Coronary artery (tissue), 2 donors: ENCODE data around the gene CTIF.

Experiments
- DNase-seq: peaks from one replicate; pipeline ENCODE4 v3.0.0-alpha.2; 2017; ENCODE audit warnings: low spot score
- H3K27ac ChIP-seq, 2 donors: fragments of 200-600 bp; sonication (generic); one replicate each; pipeline ENCODE4 v1.5.1; 2016 to 2019
- H3K4me3 ChIP-seq: fragments of 200-600 bp; sonication (generic); 2 replicates; pipeline ENCODE4 v1.5.1; 2016; ENCODE audit warnings: mild to moderate bottlenecking, moderate library complexity
- CTCF ChIP-seq: fragments of 200-600 bp; sonication (generic); IDR thresholded peaks from one replicate; pipeline ENCODE4 v1.5.1; 2019; ENCODE audit warnings: antibody characterized with exemption

The CTIF gene

GRCh38 chr18:48762836-48763718, 224.2 kb downstream of the CTIF start:
- Histone ChIP-seq H3K4me3 (no peak overlapping the region), H3K27ac (no peak overlapping the region)
- DNase-seq = no peak
- no peak for TF ChIP-seq CTCF

GRCh38 chr18:48763719-48764100, 224.9 kb downstream of the CTIF start:
- no peak for TF ChIP-seq CTCF
- no peak for DNase-seq
- Histone ChIP-seq H3K4me3 (no peak overlapping the region), H3K27ac (no peak overlapping the region)

GRCh38 chr18:48765053-48765452, 226.2 kb downstream of the CTIF start:
- no peak for TF ChIP-seq CTCF
- Histone ChIP-seq H3K27ac (no peak overlapping the region), H3K4me3 (no peak overlapping the region)
- no peak for DNase-seq

- TF ChIP-seq CTCF = no peak
- no peak overlapping the region for H3K4me3 ChIP-seq
- H3K27ac ChIP-seq = no peak overlapping the region
- DNase-seq = no peak
Measured at GRCh38 chr18:48766026-48766425, 227.2 kb downstream of the CTIF start.

GRCh38 chr18:48766487-48766886, 227.7 kb downstream of the CTIF start:
- H3K27ac ChIP-seq = peak overlapping the region in 1 of 2 donors; percentile 54
- DNase-seq = no peak
- H3K4me3 ChIP-seq = no peak overlapping the region
- no peak for TF ChIP-seq CTCF

GRCh38 chr18:48767090-48767690, 228.4 kb downstream of the CTIF start:
- Histone ChIP-seq H3K27ac (peak overlapping the region in 1 of 2 donors; percentile 54), H3K4me3 (no peak overlapping the region)
- no peak for DNase-seq
- no peak for TF ChIP-seq CTCF
